ENCODE measurements around the gene CBLN1. TPM values are rescaled to one million over a fixed set of nuclear protein-coding genes. Genes with fewer than 3 reads are reported as not detected.

The CBLN1 gene
- total RNA-seq, 2 donors from 2014 or later, result not detected

DNA sequence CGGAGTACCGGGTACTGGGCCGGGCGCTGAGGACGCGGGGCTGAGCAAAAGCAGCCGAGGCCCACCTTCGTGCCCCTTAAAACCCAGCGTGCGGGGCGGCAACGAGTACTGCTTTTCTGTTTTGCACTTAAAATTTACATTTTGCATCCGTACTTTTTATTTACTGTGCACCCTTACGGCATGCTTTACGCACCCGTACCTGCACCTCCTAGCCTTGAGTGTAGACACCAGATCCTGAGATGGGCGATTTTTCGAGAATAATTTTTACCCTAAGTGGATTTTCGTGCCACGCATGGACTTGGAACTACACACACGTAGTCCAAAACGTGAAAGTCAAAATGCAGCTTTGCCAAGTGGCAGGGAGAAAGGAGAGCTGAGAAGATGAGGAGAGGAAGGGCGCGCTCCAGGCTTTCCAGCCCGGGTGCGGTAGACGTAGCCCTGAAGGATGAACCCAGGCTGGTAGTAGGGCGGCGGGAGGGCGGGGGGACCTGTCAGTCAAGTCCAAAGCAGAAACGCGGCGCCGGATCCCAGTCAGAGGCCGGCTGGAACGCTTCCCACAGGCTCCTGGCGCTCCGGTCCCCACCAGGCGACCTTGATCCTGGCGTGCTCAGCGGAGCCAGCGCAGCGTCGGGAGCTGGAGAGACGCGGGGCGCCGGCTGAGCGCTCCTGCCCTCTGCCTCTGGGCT is 1.2 kb upstream of the CBLN1 start:
- H3K4me3 Mint-ChIP-seq, result peak overlapping the region; percentile 82
- DNase-seq (no peak), ATAC-seq (replicated peaks in 1 of 2) (no peak)
- peaks cover 21% of the 10 kb centered on the region for H3K4me1 Mint-ChIP-seq (ENCODE audit: low read depth)
- H3K27me3 Mint-ChIP-seq (ENCODE audit: low read depth), result peaks cover 83% of the 10 kb centered on the region
- peaks cover 3 to 5% of the 10 kb centered on the region in 2 donors for H3K36me3 Mint-ChIP-seq (ENCODE audit: insufficient read depth in 2 of 2)
- no peak overlapping the region for H3K27ac Mint-ChIP-seq
- H3K9me3 Mint-ChIP-seq, result no peaks in the 10 kb centered on the region

GRCh38 chr16:49281843-49282642 is 405 bp upstream of the CBLN1 start:
- peaks cover 3 to 5% of the 10 kb centered on the region in 2 donors for H3K36me3 Mint-ChIP-seq (ENCODE audit: insufficient read depth in 2 of 2)
- H3K27ac Mint-ChIP-seq, result no peak overlapping the region
- peaks cover 87% of the 10 kb centered on the region for H3K27me3 Mint-ChIP-seq (ENCODE audit: low read depth)
- peak overlapping the region; percentile 82 for H3K4me3 Mint-ChIP-seq
- peak; percentile 91 to 92 for ATAC-seq (replicated peaks in 1 of 2)
- H3K4me1 Mint-ChIP-seq (ENCODE audit: low read depth), result peaks cover 21% of the 10 kb centered on the region
- no peaks in the 10 kb centered on the region for H3K9me3 Mint-ChIP-seq
- peak; percentile 88 for DNase-seq

GRCh38 chr16:49280841-49281371 is 732 bp downstream of the CBLN1 start:
- H3K9me3 Mint-ChIP-seq, result no peaks in the 10 kb centered on the region
- ATAC-seq (replicated peaks in 1 of 2) (no peak), DNase-seq (no peak)
- no peak overlapping the region for H3K27ac Mint-ChIP-seq
- H3K4me3 Mint-ChIP-seq, result peak overlapping the region; percentile 50 to 54
- peaks cover 21% of the 10 kb centered on the region for H3K4me1 Mint-ChIP-seq (ENCODE audit: low read depth)
- H3K27me3 Mint-ChIP-seq (ENCODE audit: low read depth), result peaks cover 87% of the 10 kb centered on the region
- H3K36me3 Mint-ChIP-seq (ENCODE audit: insufficient read depth in 2 of 2), result peaks cover 3 to 5% of the 10 kb centered on the region in 2 donors

DNA sequence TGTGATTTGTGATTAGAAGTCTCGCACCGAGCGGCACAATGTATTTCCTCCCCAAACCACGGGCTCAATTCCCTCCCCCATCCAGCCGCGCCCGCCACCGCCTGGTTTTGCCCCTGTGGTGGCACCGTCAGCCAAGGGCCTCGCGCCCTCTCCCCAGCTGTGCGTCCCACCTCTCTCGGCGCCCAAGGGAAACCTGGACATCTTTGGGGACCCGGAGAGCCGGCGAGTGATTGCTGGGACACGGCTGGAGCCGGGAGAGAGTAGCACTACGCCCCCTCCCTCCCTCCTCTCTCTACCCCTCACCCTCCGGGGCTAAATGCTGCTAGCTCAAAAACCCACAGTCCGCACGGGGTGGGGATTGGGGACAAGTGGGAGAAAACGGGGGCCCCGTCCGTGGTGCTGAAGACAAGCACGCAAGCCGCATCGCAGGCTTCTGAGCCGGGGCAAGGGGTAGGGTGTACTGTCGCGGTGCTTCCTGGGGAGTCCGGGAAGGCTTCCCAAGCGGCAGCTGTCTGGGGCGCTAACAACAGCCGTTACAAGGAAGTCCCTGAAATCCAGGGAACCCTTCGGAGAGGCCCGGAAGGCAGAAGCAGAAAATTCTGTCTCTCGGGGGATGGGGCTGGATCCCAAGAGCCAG is 1.4 kb downstream of the CBLN1 start:
- no peaks in the 10 kb centered on the region for H3K9me3 Mint-ChIP-seq
- H3K27me3 Mint-ChIP-seq (ENCODE audit: low read depth), result peaks cover 87% of the 10 kb centered on the region
- peaks cover 3 to 5% of the 10 kb centered on the region in 2 donors for H3K36me3 Mint-ChIP-seq (ENCODE audit: insufficient read depth in 2 of 2)
- ATAC-seq (replicated peaks in 1 of 2) (no peak), DNase-seq (peak in 1 of 2 donors; percentile 19)
- peaks cover 21% of the 10 kb centered on the region for H3K4me1 Mint-ChIP-seq (ENCODE audit: low read depth)
- peak overlapping the region in 1 of 2 donors; percentile 54 for H3K4me3 Mint-ChIP-seq
- H3K27ac Mint-ChIP-seq, result no peak overlapping the region

DNA sequence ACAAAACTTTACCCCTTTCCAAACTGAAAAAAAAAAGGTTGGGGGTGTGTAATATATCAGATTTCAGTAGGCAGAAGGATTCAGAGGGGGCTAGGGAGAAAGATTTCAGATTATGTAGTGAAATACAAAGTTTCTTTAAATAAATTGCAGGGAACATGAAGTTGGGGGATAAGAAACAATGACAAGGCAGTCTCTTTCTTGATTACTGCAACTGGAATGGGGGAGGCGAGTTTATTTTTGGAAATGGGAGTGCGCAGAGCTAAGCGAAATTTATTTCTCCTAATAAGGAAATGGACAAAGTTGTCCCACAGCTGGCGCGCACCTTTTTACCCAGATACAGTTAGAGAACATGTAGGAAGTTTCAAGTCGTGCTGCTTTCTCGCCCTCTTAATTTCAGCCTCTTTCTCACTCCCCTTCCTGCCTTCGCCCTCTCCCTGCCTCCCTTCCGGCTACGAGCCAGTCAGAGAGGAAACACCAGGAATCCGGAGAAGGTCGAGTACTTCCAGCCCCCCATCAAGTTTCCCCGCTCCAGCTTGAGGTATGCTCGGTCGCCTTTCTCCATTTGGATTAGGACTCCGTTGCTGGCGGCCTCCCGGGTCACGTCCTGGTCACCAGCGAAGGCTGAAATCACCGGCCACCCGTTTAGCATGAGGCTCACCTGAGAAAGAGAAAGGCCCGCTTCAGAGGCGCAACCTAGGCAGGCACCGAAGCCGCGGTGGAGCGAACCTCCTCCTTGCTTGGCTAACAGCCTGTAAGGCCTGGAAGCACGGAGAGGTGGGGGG is 2.5 kb downstream of the CBLN1 start:
- Mint-ChIP-seq H3K27me3 (ENCODE audit: low read depth) (peaks cover 87% of the 10 kb centered on the region), H3K27ac (no peak overlapping the region), H3K36me3 (ENCODE audit: insufficient read depth in 2 of 2) (peaks cover 3 to 5% of the 10 kb centered on the region in 2 donors), H3K9me3 (no peaks in the 10 kb centered on the region), H3K4me1 (ENCODE audit: low read depth) (peaks cover 21% of the 10 kb centered on the region), H3K4me3 (no peak overlapping the region)
- no peak for ATAC-seq (replicated peaks in 1 of 2)
- DNase-seq, result no peak

- H3K9me3 Mint-ChIP-seq, result no peaks in the 10 kb centered on the region
- no peak overlapping the region for H3K4me3 Mint-ChIP-seq
- peaks cover 21% of the 10 kb centered on the region for H3K4me1 Mint-ChIP-seq (ENCODE audit: low read depth)
- ATAC-seq (replicated peaks in 1 of 2) (no peak), DNase-seq (no peak)
- H3K36me3 Mint-ChIP-seq (ENCODE audit: insufficient read depth in 2 of 2), result peaks cover 3 to 5% of the 10 kb centered on the region in 2 donors
- peaks cover 82% of the 10 kb centered on the region for H3K27me3 Mint-ChIP-seq (ENCODE audit: low read depth)
- H3K27ac Mint-ChIP-seq, result no peak overlapping the region
Observed at GRCh38 chr16:49278567-49278827, 3.1 kb downstream of the CBLN1 start.

- Mint-ChIP-seq H3K27ac (no peak overlapping the region), H3K27me3 (ENCODE audit: low read depth) (peaks cover 82% of the 10 kb centered on the region), H3K4me1 (ENCODE audit: low read depth) (peaks cover 20% of the 10 kb centered on the region), H3K9me3 (no peaks in the 10 kb centered on the region), H3K36me3 (ENCODE audit: insufficient read depth in 2 of 2) (peaks cover 3 to 5% of the 10 kb centered on the region in 2 donors), H3K4me3 (no peak overlapping the region)
- DNase-seq (no peak), ATAC-seq (replicated peaks in 1 of 2) (no peak)
Observed at GRCh38 chr16:49277766-49278566, 3.7 kb downstream of the CBLN1 start.

DNA sequence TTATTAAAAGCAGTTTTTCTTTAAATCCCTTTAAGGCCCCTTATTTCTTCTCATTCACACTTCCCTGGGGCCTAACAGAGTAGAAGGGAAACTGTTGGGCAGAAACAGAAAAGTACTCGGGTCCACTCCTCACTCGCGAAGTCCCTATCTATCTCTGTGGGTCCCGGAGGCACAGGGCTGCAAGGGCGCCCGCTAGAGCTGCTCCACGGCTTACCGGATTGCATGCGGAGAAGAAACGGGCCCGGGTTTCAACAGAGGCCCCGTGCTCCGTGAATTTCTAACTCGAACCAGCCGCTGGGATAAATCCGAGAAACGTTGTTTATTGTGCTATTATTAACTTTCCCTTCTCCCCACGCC is 4.3 kb downstream of the CBLN1 start:
- H3K4me1 Mint-ChIP-seq (ENCODE audit: low read depth), result peaks cover 14% of the 10 kb centered on the region

DNA sequence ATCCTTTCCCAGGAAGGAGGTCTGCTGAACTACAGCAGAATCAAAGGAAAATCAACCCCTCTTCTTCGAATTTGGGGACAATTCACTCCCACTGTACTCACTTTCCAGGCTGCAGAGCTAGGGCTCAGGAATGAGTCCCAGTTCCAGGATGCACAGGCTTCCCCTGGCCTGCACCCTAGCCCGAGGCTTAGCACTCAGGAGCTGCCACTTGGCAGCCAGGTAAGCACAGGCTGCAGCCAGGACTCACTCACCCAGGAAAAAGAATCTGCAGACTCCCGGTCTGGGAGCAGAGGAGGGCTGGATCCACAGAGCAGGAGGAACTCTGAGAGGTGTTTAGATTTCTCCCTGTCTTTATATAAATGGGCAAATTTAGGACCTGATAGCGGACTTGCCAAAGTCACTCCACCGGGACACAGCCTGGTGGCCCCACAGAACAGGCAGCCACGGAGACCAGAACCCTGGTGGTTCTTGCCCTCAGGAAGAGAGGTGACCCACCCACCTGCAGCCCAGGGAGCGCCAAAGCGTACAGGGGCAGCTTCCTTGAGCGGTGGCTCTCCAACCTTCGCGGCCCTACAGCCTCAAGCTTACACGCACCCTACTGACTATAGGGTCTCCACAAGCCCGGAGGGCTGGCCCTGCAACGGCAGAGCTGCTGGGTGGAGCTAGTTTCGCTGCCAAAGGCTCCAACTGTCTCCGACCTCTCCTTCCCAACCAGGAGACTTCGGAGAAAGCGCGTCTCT is 4.8 kb downstream of the CBLN1 start:
- H3K4me1 Mint-ChIP-seq (ENCODE audit: low read depth), result peaks cover 14% of the 10 kb centered on the region
- peaks cover 80% of the 10 kb centered on the region for H3K27me3 Mint-ChIP-seq (ENCODE audit: low read depth)
- H3K36me3 Mint-ChIP-seq (ENCODE audit: insufficient read depth in 2 of 2), result no peaks in the 10 kb centered on the region
- H3K9me3 Mint-ChIP-seq, result no peaks in the 10 kb centered on the region
- H3K4me3 Mint-ChIP-seq, result no peak overlapping the region
- no peak overlapping the region for H3K27ac Mint-ChIP-seq
- ATAC-seq (replicated peaks in 1 of 2) (no peak), DNase-seq (no peak)

More for the DNA sequence above, 4.3 kb downstream of the CBLN1 start:
- no peak for DNase-seq
- no peak overlapping the region for H3K27ac Mint-ChIP-seq
- H3K9me3 Mint-ChIP-seq, result no peaks in the 10 kb centered on the region
- H3K36me3 Mint-ChIP-seq (ENCODE audit: insufficient read depth in 2 of 2), result no peaks in the 10 kb centered on the region
- no peak for ATAC-seq (replicated peaks in 1 of 2)
- peaks cover 80% of the 10 kb centered on the region for H3K27me3 Mint-ChIP-seq (ENCODE audit: low read depth)
- no peak overlapping the region for H3K4me3 Mint-ChIP-seq

DNA sequence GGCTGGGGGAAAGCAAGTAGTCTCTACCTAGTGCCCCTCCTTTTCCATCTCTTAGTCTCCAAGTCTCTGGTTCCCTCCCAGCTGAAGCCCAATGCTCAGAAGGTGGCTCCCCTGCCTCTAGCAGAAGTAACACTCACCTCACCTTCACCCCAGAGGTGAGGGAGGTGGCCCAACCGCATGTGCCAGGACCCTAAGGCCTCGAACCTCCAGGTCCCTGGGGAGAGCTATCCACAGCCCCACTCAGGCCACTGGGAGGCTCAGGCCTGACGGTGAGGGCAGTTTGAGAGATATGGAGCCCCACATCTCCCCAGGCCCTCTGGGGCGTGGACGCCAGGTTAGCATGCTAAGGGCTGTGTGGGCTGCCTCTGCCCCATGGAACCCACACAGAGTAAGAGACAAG is 5.8 kb downstream of the CBLN1 start:
- no peaks in the 10 kb centered on the region for H3K36me3 Mint-ChIP-seq (ENCODE audit: insufficient read depth in 2 of 2)
- no peak overlapping the region for H3K4me3 Mint-ChIP-seq
- no peak for DNase-seq
- H3K27me3 Mint-ChIP-seq (ENCODE audit: low read depth), result peaks cover 76% of the 10 kb centered on the region
- ATAC-seq (replicated peaks in 1 of 2), result no peak
- no peaks in the 10 kb centered on the region for H3K9me3 Mint-ChIP-seq
- no peak overlapping the region for H3K27ac Mint-ChIP-seq
- peaks cover 14% of the 10 kb centered on the region for H3K4me1 Mint-ChIP-seq (ENCODE audit: low read depth)

DNA sequence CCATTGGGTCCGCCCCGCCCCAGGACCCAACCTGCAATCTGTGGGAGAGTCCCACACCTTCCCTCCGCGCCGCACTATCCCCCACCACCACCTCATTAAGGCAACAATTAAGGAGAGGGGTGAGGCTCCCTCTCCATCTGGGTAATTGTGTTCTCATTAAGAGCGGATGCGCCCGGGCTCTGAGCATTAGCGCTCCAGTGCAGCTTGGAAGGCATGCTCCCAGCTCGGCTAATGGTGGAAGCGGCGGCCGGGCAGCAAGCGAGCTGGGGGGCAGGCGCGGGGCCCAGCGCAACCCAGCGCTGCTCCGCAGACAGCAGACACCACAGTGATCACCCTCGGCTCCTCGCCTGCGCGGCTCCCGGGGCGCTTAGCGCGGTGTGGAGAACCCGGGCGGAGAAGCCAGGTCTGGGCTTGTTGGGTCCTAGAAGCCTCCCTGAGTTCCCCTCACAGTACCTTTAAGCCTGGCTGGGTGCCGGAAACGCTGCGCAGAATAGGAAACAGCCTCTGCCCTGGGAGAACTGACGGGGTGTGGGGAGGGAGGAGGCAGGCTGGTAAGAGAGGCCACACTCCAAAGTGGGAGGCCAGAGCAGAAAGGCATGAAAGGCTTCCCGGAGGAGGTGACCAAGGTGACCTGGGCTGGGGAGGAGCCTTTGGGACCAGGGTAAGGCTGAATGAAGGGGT is 6.4 kb downstream of the CBLN1 start:
- H3K9me3 Mint-ChIP-seq, result no peaks in the 10 kb centered on the region
- H3K4me1 Mint-ChIP-seq (ENCODE audit: low read depth), result peaks cover 14% of the 10 kb centered on the region
- peaks cover 70% of the 10 kb centered on the region for H3K27me3 Mint-ChIP-seq (ENCODE audit: low read depth)
- ATAC-seq (replicated peaks in 1 of 2) (no peak), DNase-seq (no peak)
- no peak overlapping the region for H3K4me3 Mint-ChIP-seq
- H3K27ac Mint-ChIP-seq, result no peak overlapping the region
- no peaks in the 10 kb centered on the region for H3K36me3 Mint-ChIP-seq (ENCODE audit: insufficient read depth in 2 of 2)
